Measurements from ENCODE around the gene RNF145.
"Not testable (repeated sequence)": the region's sequence is repeated elsewhere in the genome, so short reads cannot be mapped to it uniquely, and the experiment has no call there.

RNF145 gene

DNA sequence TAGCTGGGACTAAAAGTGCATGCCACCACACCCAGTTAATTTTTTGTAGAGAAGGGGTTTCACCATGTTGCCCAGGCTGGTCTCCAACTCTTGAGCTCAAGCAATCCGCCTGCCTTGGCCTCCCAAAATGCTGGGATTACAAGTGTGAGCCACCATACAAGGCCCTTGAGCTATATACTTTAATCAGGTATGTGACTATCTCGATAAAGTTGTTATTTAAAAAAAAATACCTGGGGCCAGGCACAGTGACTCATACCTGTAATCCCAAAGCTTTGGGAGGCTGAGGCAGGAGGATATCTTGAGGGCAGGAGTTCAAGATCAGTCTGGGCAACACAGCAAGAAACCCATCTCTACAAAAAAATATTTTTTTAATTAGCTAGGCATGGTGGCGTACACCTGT lies 19.2 kb downstream of the RNF145 start:
- no peak for DNase-seq (ENCODE audit: low read depth)

DNA sequence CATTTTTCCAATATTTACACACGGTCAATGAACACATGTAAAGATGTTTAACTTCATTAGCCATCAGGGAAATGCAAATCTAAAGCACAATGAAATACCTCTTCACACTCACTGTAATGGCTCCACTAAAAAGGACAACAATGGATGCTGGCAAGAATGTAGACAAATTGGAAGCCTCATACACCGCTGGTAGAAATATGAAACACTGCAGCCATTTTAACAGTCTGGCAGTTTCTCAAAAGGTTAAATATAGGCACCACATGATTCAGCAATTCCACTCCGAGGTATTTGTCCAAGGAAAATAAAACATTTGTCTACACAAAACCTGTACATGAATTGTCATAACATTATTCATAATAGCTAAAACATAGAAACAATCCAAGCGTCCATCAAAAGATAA lies 20.0 kb downstream of the RNF145 start:
- DNase-seq (ENCODE audit: low read depth): no peak

DNA sequence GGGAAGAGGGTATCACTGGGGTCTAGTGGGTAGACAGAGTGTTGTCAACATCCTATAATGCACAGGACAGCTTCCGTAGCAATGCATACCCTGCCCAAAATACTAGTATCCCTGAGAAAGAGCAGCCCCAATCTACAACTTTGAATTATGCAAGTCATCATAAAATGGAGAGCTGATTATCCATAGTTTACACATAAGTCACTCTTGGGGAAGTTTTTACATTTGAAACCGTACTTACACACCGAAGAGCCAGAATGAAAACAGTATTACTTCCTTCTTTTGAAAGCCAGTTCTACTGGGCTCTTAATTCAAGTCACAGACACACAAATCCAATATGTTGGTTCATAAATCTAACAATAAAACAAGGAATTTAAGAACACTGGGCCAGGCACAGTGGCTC lies 21.6 kb downstream of the RNF145 start:
- DNase-seq (ENCODE audit: low read depth): no peak

DNA sequence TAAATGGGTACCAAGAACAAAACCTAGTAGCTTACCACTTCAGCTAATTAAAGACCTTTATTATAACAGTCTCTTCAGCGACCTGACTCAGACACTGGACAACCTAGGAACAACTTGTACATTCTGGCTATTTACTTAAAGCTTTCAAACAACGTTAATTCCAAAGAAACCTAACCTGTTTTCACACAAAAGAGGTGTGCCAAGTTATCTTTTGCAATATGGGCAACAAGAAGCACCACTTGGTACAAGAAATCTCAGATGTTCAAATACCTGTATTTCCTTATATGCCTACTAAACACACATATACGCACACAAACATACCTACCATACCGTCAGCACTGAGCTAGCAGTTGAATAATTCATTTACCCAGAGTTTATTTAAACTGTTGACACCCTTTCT lies 23.0 kb downstream of the RNF145 start:
- DNase-seq (ENCODE audit: low read depth): no peak

DNA sequence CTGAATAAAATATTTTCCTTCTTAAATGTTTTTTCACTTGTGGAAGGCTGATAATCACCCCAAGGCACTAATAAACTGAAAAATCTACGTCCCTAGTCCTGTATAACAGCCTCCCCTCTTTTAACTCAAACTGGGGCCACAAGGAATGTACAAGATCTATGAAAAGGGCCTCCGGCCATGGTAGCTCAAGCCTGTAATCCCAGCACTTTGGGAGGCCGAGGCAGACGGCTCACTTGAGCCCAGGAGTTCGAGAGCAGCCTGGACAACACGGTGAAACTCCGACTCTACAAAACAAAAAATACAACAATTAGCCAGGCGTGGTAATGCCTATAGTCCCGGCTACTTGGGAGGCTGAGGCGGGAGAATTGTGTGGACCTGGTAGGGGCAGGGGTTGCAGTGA lies 23.6 kb downstream of the RNF145 start:
- DNase-seq (ENCODE audit: low read depth): no peak

DNA sequence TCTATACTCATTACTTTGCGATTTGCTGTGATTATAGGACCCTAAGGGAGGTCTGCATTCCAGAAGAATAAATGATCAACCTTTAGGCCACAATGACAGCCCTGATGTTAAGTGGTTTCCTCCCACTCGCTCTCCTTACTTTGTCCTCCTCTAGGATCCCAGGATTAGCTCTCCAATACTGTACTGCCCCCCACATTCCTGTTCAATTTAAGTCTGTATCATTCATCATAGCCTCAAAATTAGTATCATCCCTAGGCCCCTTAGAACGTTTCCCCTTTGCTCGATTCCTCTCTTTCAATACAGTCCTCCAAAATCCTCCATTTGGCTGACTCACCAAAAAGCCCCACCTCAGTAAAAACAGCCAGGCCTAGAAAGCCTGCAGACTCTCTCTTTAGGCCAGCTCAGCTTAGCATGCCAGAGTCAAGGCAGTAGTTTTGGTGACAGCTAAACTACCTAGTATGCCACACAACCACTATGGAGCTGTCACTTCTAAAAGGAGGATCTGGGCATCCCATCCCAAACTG lies 24.4 kb downstream of the RNF145 start:
- peak; percentile 37 for DNase-seq (ENCODE audit: low read depth)

DNA sequence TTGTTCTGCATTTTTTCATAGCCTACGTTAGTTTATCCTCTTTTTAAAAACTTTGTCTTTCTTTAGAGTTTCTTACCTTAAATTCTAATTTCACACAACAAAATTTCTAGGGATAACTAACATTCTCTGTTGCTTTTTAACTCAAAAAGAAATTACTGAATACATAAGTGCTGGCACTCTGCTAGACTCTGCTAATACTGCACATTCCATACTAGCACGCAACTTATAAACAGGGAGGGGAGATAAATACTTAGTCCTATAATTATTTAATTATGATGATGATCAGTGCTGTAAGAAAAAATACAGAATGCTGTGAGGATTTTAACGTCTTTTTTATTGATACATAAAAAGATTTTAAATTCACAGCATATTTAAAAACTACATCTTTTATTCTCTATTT lies 25.1 kb downstream of the RNF145 start:
- no peak for DNase-seq (ENCODE audit: low read depth)

DNA sequence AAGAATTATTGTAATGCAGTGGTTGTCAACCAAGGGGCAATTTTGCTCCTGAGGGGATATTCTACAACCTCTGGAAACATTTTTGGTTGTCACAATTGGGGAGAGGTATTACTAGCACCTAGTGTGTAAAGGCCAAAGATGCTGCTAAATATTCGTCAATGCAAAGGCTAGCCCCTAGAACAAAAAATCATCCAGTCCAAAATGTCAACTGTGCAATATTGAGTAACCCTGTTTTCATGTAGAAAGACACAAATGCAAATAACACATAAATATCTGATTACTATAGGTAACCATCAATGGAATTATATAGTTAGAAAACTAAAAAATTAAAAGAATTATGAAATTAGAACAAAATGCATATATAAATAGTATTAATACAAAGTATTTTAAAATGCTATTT lies 26.1 kb downstream of the RNF145 start:
- DNase-seq (ENCODE audit: low read depth): no peak

DNA sequence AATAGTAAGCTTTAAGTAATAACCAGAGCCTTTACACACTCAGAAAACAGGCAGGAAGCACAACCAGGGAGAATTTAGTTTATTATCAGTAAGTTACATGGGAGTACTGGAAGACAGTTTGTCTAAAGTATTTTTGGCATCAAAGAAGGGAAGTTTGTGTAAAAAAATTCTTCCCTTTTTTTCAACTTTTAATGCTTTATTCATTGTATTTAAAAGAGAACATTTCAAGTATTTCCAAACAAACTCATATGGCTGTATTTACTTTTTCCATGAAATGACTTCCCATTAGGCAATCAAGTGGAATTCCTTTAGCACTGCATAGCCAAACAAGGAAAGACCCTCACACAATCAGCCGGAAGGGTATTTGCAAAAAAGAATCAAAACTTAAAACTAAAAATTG lies 26.7 kb downstream of the RNF145 start:
- peak; percentile 33 for DNase-seq (ENCODE audit: low read depth)

DNA sequence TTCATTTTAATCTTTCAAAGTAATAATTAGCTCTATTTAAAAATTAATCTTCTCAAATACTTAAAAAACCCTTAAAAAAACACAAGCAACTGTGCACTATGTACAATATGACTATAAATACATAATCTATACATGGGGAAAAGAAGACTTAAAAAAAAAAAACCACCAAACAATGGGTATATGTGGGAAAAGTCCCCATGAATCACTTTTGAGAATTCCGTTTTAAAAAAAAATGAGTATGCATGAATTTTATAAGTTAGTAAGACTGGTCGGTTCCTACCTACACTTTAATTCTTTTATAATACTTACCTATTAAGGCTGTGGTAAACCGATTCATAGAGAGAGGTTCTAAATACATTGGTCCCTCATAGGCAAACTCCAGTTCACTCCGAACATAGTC lies 27.7 kb downstream of the RNF145 start:
- no peak for DNase-seq (ENCODE audit: low read depth)

DNA sequence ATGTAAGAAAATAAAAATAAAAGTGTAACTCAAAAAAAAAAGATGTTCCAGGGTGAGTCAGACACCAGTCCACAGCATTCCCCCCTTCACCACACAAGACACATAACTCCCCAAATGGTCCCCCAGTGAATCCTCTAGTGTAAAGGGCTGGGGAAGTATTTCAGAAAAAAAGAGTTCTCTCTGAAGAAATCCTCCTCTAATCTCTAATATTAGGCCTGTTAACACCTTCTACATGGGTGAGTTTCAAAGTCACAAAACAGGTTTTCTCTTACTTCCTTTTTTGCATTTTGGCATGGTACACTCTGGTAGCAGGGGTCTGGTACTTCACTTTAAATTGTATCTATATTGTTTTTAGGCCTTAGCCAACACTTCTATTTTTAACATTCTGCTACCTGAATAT lies 28.2 kb downstream of the RNF145 start:
- DNase-seq (ENCODE audit: low read depth): no peak

DNA sequence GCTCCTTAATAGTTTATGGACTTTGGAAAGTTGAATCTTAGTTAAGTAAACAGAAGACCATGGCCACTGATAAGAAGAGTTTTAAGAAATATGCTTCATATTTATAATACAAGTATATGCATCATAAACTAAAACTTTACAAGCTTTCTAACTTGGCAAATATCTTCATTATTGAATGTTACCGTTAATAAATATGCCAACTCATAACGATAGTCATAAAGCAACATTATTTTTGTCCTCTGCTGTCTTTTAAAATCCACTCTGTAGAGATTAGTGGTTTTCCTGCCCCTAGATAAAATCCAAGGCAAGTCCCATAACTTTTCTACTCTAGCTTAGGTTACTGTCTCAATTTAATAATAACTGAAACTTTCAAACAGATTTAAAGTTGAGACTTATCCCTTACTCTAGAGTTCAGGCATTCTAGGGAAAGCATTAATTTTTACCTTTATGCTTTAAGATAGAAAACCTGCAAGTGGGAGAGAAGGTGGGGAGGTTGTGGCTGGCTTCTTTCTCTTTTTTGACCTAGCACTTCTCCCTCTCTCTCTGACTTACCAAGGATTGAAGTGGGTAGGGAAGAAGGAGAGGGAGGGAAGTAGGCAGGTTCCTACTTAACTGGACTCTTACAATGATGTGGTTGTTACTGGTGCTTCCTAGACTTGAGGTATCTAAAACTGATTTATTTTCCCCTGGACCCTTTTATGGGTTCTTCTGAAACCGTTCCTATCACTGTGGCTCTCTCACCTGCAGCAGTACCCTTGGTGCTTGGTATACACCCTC lies 29.6 kb downstream of the RNF145 start:
- no peak for DNase-seq (ENCODE audit: low read depth)

DNA sequence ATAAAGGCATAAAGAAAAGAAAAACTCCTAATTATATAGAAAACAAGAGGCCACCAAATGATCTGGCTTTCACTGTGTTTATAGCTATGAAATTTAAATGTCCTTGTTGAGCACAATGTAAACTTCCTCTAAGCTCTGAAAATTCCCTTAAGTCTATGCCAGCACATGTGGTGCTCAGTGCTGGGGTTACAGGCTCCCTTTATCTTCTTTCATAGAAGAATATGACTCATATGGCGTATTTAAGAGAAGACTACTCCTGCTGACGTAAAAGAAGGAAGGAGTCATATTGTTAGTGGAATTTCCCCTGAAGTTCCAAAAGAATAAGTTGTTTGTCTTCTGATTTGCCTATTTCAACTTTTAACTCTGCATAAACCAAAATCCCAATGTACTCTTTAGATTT lies 30.4 kb downstream of the RNF145 start:
- DNase-seq (ENCODE audit: low read depth): peak; percentile 71

DNA sequence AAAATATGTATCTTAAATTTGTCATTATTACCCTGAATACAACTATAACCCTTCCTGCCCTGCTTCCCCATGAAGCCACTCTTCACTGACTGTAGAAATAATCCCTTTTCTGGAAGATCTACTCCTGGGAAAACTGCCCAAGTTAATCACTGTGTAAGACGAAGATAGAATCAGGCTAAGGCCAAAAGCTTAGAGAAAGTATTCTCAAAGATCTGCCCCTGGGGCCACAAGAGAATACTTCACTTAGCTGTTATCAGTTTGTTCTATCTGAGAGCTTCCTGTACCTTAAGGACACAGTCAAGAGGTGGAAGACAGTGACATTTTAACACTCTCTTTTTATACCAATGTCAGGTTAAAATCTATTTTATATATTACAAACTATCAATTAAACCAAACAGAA lies 33.8 kb downstream of the RNF145 start:
- no peak for DNase-seq (ENCODE audit: low read depth)

DNA sequence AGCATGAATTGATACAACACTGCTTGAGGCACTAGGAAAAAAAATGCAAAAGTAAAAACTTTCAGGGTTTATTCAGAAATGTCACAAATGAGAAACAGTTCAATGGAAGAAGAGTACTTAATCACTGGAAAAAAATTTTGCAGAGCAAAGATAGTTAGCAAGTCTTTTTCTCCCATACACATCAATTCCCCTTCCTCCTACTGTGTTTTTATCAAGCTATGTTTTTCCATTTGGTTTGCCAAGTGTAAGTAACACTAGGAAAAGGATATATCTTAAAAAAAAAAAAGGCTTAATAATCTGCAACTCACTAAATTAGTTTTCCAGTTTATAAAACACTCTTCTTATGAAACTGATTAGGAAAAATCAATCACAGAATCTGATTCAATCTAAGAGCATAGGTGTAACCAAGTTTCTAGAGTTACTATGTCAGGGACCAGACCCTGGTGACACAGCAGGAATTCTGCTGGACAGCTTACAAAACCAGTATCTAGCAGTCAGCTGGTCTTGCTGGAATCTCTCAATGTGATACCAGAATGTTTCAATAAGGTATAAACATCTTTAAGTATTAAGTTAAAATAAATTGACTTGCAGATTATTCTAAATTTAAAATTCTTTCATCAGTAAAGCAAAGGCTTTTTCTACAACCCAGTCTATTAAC lies 34.7 kb downstream of the RNF145 start:
- no peak for DNase-seq (ENCODE audit: low read depth)

DNA sequence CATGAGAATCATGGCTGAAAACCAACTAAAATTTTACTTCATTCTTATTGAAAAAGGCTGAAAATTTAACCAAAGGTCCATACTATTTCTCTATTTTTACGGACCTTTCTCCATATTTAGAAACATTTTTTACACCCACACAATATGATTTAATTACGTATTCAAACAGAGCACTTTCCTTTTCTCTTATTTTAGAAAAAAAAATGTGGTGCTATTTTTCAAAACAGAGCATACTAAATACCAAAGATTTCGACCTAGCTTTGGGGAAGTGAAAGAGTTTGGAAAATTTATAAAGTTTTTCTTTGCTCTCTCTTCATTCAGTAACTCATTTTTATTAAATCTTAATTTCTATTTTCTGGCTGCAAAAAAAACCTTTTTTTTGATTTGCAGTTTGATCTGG lies 38.1 kb downstream of the RNF145 start:
- no peak for DNase-seq (ENCODE audit: low read depth)

DNA sequence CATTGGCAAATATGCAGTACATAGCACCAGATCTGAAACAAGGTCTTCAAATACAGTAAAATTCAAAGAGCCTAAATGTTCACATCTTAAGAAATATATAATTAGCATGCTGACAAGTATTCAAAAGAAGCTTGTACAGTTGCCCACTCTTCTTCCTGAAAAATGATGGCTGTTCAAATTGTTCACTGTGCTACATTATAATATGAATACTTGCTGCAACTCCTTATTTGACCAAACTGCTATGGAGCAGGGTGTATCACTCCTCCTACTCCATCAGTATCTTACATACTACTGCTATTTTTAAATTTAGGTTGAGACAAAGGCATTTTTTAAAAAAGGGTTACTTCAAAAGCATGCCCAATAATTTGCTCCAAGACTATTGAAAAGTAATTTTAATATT lies 39.3 kb downstream of the RNF145 start:
- no peak for DNase-seq (ENCODE audit: low read depth)

DNA sequence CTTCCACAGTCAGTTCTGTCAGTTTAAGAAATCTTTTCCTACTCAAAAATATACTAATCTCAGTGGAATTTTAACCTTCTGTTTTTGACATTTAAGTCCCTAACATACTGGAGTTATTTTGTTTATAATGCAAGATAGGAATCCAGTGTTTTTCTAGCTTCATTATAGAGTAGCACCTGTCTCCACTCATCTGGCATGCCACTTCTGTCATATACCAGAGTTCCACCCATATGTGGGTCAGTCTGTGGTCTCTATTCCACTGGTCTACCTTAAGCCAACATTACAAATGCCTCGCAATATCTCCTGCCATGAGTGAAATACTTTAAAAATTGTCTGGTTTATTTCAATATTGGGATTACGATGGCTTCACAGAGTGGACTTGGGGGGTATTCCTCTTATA lies 42.9 kb downstream of the RNF145 start:
- no peak for DNase-seq (ENCODE audit: low read depth)

DNA sequence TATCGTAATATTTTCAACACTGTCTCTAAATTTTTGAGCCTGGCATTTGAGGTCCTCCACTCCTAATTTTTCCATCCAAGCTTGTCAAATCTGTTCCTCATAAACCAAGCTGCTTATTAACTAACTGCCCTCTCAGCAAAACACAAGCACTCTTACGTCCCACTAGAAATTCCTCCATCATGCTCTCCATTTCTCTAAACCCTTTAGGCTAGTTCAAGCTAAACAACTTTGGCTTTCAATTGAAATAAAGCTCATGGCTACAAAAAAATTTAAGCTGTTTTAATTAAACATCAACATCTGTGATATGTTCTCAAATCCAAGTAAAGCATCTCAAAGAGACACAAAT lies 45.7 kb downstream of the RNF145 start:
- DNase-seq (ENCODE audit: low read depth): no peak

DNA sequence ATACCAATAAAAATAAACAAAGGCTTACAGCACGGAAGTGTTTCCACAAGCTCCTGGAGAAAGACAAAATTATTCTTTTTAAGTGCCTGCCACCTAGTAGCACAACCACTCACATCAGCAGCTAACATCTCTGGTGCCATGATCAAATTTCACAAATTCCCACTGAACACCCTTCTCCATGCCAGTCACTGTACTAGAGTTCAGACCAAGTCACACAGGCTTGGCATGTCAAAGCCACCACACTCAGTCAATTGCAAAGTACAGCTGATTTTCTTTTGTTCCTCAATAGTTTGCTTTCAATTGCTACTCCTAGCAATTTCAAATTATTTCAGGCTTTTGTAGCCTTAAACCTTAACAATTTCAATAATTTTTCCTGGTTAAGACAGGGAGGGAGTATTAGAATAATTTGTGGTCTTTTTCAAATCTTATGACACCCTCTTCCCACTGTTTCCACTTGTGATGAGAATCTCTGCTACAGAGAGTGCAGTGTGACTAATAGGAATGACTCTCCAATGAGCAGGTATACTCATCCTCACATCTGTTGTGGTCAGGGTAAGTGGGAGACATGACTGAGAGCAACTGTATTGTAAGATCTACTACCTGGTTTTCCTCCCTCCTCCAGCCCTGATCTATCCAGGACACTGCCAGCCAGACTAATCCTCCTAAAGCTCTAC lies 46.2 kb downstream of the RNF145 start:
- peak; percentile 34 for DNase-seq (ENCODE audit: low read depth)

DNA sequence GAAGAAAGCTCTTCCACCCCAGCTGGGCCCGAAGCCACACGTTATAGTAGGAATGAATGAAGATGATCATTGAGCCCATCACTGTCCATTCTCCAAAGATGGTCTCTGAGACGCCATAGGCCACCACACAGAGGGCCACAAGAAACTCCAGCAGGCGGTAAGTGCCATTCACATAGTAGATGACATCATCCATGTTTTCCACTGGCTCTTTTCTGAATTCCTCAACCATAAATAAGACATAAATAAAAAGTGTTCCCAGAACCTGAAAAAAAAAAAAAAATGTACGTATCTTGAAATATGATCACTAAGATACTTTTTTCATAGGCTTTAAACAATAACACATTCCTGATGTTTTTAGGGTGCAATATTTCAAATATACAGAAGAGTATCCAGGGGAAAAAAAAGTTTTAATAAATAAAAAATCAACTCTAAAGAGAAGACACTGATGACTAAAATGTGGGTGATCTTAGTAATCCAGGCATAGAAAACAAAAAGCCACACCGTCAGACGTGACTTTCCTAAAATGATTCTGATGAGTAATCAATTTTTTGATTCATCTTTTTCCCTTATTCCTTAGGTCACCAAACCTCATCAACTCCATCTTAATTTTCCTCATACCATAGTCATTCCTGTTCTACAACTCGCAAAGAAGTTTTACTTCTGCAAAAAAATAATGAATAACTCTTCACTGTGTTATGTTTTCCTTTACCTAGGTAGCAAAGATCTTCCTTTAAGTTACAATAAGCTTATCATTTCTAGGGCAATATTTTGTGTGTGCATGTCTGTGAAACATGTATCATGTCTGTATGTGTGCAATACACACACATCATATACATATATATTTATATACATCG lies 47.8 kb downstream of the RNF145 start:
- DNase-seq (ENCODE audit: low read depth): no peak

DNA sequence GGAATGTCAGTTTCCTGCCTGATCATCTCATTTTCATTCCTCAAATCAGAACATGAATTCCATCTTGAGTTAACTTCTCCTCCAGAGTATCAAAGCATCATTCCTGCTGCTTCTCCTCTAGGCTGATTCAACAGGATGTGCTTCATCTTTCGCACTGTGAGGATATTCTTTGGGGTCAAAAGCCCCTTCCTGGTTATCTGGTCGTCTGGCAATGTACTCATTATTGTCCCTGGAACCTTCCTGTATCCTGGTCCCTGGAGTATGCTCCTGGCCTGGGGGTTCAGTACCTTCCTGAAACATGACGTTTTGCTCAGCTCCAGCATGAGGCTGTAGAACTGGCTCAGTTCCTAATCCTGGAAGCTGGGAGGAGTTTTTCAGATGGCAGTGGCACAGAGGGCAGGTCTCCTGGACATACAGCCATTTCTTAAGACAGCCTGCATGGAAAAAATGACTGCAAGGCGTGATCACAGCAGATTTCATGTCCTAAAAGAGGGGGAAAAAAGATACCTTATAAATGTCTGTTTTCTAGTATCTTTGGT lies 50.7 kb downstream of the RNF145 start:
- not testable (repeated sequence) for DNase-seq (ENCODE audit: low read depth)
